Type B pancreatic cell (in vitro differentiated cells): ENCODE data around the gene COL2A1. TPM values are rescaled to one million over a fixed set of nuclear protein-coding genes. Genes with fewer than 3 reads are reported as not detected.

Source experiments
- DNase-seq: peaks from one replicate; pipeline ENCODE4 v3.0.0; 2021; ENCODE audit warnings: mixed read lengths; ENCODE audit not compliant: unreplicated experiment; ENCODE audit errors: extremely low spot score
- H3K27ac Mint-ChIP-seq: 2 replicates; pipeline ENCODE4 v1.8.0; 2021; ENCODE audit warnings: mild to moderate bottlenecking, mixed read lengths
- H3K27me3 Mint-ChIP-seq: 2 replicates; pipeline ENCODE4 v1.8.0; 2021; ENCODE audit warnings: mixed read lengths
- H3K36me3 Mint-ChIP-seq: 2 replicates; pipeline ENCODE4 v1.8.0; 2021; ENCODE audit warnings: mixed read lengths
- H3K4me1 Mint-ChIP-seq: one replicate; pipeline ENCODE4 v1.8.0; 2021; ENCODE audit warnings: mixed read lengths; ENCODE audit not compliant: unreplicated experiment
- H3K4me3 Mint-ChIP-seq: 2 replicates; pipeline ENCODE4 v1.8.0; 2021; ENCODE audit warnings: mild to moderate bottlenecking, mixed read lengths
- H3K9me3 Mint-ChIP-seq: 2 replicates; pipeline ENCODE4 v1.8.0; 2021; ENCODE audit warnings: mixed read lengths
- total RNA-seq: library from RNA; stranded (reverse); gene quantifications from 2 replicates; pipeline ENCODE4 v1.2.1, GENCODE V29; 2021; ENCODE audit warnings: low replicate concordance
- TF ChIP-seq, protein P1 (sequence below): fragments of 200-600 bp; sonication (generic); conservative IDR thresholded peaks from 2 replicates; pipeline ENCODE4 v1.5.0; 2021; ENCODE audit warnings: antibody characterized with exemption, mild to moderate bottlenecking

The COL2A1 gene
- total RNA-seq, 1 donor from 2014 or later = 227 TPM

DNA sequence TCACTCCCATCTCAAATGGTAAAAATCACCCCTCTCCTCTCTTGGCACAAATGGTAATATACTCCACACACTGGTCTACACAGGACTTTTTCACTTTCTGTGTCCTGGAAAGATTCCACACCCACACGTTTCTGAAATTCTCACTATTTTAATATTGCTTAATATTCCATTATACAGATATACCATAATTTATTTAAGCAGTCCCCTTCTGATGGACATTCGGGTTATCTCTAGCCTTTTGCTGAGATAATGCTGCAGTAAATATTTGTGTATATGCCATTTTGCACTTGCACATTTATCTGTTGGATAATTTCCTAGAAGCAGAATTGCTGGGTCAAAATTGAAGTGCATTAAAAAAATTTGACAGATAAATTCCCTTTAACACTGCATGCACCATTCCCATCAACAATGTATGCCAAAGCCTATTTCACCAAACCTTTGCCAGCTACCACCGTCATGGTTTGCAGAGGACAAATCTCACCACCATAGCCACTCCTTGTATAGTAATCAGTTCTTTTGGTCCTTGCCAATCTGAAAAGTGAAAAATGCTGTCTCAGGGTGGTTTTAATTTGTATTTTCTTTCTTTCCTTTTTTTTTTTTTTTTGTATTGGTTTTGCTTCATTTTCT lies 15.5 kb upstream of the COL2A1 start:
- DNase-seq = no peak
- TF ChIP-seq, protein P1, sequence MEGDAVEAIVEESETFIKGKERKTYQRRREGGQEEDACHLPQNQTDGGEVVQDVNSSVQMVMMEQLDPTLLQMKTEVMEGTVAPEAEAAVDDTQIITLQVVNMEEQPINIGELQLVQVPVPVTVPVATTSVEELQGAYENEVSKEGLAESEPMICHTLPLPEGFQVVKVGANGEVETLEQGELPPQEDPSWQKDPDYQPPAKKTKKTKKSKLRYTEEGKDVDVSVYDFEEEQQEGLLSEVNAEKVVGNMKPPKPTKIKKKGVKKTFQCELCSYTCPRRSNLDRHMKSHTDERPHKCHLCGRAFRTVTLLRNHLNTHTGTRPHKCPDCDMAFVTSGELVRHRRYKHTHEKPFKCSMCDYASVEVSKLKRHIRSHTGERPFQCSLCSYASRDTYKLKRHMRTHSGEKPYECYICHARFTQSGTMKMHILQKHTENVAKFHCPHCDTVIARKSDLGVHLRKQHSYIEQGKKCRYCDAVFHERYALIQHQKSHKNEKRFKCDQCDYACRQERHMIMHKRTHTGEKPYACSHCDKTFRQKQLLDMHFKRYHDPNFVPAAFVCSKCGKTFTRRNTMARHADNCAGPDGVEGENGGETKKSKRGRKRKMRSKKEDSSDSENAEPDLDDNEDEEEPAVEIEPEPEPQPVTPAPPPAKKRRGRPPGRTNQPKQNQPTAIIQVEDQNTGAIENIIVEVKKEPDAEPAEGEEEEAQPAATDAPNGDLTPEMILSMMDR = no peak
- H3K27ac Mint-ChIP-seq = no peak overlapping the region
- H3K9me3 Mint-ChIP-seq = no peaks in the 10 kb centered on the region
- no peak overlapping the region for H3K4me3 Mint-ChIP-seq
- peaks cover 34% of the 10 kb centered on the region for H3K4me1 Mint-ChIP-seq
- H3K27me3 Mint-ChIP-seq = peaks cover 5% of the 10 kb centered on the region
- H3K36me3 Mint-ChIP-seq = no peaks in the 10 kb centered on the region

DNA sequence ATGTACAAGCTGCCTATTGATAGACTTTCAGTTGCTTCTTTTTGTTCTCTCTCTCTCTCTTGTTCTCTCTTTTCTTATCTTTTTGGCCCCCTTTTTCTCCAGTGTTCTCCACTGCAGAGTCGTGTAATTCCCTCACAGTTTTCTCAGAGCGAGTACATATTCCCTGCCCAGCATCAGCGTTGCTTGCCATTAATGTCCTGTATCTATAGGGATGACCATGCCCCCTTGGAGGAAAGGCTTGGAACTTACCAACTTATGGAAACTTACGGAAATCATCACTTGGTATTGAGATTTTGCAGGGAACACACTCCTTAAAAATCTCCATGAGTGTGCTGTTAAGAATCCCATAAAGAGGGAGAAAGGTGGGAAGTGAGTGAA lies 14.3 kb upstream of the COL2A1 start:
- H3K4me3 Mint-ChIP-seq = no peak overlapping the region
- peaks cover 5% of the 10 kb centered on the region for H3K27me3 Mint-ChIP-seq
- TF ChIP-seq, protein P1 = no peak
- H3K36me3 Mint-ChIP-seq = no peaks in the 10 kb centered on the region
- H3K9me3 Mint-ChIP-seq = no peaks in the 10 kb centered on the region
- no peak for DNase-seq
- peaks cover 27% of the 10 kb centered on the region for H3K4me1 Mint-ChIP-seq
- no peak overlapping the region for H3K27ac Mint-ChIP-seq

DNA sequence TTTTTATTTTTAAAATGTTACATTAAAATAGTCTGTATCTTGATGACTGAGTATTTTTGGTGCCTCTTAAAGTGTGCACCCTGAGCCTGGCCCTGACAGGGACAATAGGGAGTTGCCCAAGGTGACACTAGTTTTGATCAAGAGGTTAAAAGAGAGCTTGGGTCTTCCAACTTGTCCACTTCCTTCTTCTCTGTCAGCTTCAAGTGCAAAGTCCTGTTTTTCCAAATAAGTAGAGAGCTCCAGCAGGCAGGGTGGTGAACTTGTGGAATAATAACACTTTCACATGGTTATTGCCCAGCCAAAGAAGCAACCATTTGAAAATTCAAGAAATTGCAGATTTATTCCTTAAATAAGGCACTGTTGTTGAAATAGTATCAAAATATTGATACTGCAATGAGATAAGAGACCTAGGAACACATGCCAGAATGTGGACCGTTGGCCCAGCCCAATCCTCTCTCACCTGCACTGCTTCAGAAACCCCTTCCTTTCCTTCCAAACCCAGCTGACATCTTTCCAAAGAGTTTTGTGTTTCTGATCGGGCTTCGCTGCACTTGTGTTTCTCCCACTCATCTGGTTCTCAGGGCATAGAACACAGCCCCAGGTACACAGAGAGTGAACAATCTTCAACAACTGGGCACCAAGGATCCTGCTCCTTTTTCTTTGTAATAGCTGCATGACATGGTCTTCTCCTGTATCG lies 13.8 kb upstream of the COL2A1 start:
- Mint-ChIP-seq H3K27ac (no peak overlapping the region), H3K4me3 (no peak overlapping the region), H3K4me1 (peaks cover 22% of the 10 kb centered on the region), H3K36me3 (no peaks in the 10 kb centered on the region), H3K27me3 (peaks cover 5% of the 10 kb centered on the region), H3K9me3 (no peaks in the 10 kb centered on the region)
- TF ChIP-seq, protein P1 = no peak
- no peak for DNase-seq

DNA sequence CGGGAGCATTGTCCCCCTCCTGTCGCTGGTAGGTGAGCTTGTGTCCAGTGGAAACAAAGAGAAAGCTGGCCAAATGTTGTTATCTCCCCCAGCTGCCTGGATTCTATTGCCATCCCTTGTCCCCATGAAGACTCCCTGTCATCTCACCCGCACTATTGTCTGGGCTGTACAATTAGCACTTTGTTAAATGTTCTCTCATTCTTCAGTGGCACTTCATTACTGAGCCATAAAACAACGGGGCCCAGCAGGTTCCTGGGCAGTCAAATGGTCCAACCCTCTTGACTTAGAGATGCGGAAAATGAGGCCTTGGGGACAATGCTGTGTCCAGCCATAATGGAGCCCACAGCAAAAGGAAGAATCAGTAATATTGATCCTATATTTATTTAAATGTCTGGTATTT lies 13.2 kb upstream of the COL2A1 start:
- TF ChIP-seq, protein P1 = no peak
- Mint-ChIP-seq H3K4me1 (peaks cover 16% of the 10 kb centered on the region), H3K9me3 (no peaks in the 10 kb centered on the region), H3K4me3 (no peak overlapping the region), H3K27ac (no peak overlapping the region), H3K36me3 (no peaks in the 10 kb centered on the region), H3K27me3 (peaks cover 5% of the 10 kb centered on the region)
- no peak for DNase-seq

DNA sequence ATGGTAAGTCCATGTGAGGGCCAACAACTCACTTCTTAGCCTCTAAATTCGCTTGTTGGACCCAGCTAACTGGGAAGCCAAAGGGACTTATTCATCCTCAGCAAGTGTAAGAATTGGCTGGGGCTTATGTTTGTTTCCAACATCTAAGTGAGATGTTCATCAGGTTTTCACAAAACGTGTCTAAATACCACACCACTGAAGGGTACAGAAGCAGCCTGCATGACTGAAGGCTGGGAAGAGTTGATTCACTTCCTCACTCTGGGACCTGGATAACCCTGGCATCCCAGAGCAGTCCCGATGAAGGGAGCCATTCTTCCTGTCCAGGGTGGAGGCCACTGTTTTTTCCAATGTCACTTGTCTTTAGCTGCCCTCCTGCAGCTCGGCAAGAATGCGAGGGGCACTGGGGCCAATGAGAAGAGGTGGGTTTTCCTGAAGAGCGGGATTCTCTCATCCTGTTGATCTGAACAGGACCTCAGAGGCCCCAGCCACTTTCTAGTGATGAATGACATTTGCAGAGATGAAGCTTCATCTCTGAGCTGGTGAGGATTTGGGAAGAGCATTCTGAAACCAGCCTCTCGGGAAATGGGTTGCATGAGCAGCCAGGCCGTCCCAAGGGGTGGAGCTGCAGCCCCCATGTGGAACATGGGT lies 12.2 kb upstream of the COL2A1 start:
- Mint-ChIP-seq H3K27me3 (peaks cover 5% of the 10 kb centered on the region), H3K9me3 (no peaks in the 10 kb centered on the region)

More for the DNA sequence above, 12.2 kb upstream of the COL2A1 start:
- Mint-ChIP-seq H3K36me3 (no peaks in the 10 kb centered on the region), H3K4me3 (no peak overlapping the region), H3K4me1 (peaks cover 6% of the 10 kb centered on the region), H3K27ac (no peak overlapping the region)
- no peak for DNase-seq
- TF ChIP-seq, protein P1 = no peak
